ENCODE data around the gene AP3S2.

DNA sequence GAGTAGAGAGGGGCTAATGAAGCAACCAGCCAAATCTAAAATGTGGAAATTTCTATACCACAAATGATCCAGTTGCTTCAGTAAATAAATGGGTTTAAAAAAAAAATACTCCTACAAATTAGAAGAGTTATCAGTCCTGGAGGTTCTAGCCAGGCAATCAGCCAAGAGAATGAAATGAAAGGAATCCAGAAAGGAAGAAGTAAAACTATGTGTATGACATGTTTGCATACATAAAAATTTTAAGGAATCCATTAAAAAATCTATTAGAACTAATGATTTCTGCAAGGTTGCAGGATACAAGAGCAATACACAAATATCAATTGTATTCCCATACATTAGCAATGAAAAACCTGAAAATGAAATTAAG is 108.0 kb downstream of the AP3S2 start:
- TF ChIP-seq, protein P1, sequence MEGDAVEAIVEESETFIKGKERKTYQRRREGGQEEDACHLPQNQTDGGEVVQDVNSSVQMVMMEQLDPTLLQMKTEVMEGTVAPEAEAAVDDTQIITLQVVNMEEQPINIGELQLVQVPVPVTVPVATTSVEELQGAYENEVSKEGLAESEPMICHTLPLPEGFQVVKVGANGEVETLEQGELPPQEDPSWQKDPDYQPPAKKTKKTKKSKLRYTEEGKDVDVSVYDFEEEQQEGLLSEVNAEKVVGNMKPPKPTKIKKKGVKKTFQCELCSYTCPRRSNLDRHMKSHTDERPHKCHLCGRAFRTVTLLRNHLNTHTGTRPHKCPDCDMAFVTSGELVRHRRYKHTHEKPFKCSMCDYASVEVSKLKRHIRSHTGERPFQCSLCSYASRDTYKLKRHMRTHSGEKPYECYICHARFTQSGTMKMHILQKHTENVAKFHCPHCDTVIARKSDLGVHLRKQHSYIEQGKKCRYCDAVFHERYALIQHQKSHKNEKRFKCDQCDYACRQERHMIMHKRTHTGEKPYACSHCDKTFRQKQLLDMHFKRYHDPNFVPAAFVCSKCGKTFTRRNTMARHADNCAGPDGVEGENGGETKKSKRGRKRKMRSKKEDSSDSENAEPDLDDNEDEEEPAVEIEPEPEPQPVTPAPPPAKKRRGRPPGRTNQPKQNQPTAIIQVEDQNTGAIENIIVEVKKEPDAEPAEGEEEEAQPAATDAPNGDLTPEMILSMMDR (IDR thresholded peaks at IDR 0.05; ENCODE audit: low read length): no peak
- TF ChIP-seq EZH2phosphoT487 (IDR thresholded peaks at IDR 0.05; ENCODE audit: low read length): no peak
